Endothelial cell of umbilical vein (primary cell): ENCODE measurements around the gene OCRL.

Source experiments
- CTCF ChIP-seq, 2 donors: IDR thresholded peaks; 1 replicate in 1 of 2; 2 replicates in 1 of 2; pipeline ENCODE4 v1.5.1; 2011; ENCODE audit warnings: low read length in 2 of 2, mild to moderate bottlenecking in 2 of 2, moderate library complexity in 2 of 2, control low read depth in 1 of 2, inconsistent platforms in 1 of 2, low read depth in 1 of 2; ENCODE audit not compliant: insufficient read depth in 1 of 2; ENCODE audit errors: extremely low read depth in 1 of 2
- EZH2 ChIP-seq: IDR thresholded peaks from 2 replicates; pipeline ENCODE4 v1.6.1; 2012; ENCODE audit warnings: borderline replicate concordance, low read depth, mild to moderate bottlenecking, moderate library complexity, low read length, inconsistent platforms; ENCODE audit not compliant: severe bottlenecking
- FOS ChIP-seq: IDR thresholded peaks from 2 replicates; pipeline ENCODE4 v1.6.1; 2011; ENCODE audit warnings: mild to moderate bottlenecking, low read length, moderate library complexity, borderline replicate concordance; ENCODE audit not compliant: insufficient read depth
- GATA2 ChIP-seq: IDR thresholded peaks from 2 replicates; pipeline ENCODE4 v1.7.0; 2011; ENCODE audit warnings: low read depth, mild to moderate bottlenecking, moderate library complexity, mixed read lengths, low read length; ENCODE audit not compliant: insufficient read length, insufficient read depth
- JUN ChIP-seq: IDR thresholded peaks from 2 replicates; pipeline ENCODE4 v1.6.1; 2011; ENCODE audit warnings: borderline replicate concordance, low read depth; ENCODE audit not compliant: insufficient read length, insufficient read depth
- MAX ChIP-seq: IDR thresholded peaks from 2 replicates; pipeline ENCODE4 v1.6.1; 2011; ENCODE audit not compliant: insufficient read depth, insufficient read length
- MYC ChIP-seq: IDR thresholded peaks from one replicate; pipeline ENCODE4 v1.6.1; 2011; ENCODE audit warnings: mild to moderate bottlenecking, low read depth, low read length
- POLR2A ChIP-seq: IDR thresholded peaks from 2 replicates; pipeline ENCODE4 v1.6.1; 2012; ENCODE audit warnings: low read depth, mild to moderate bottlenecking, control low read depth, low read length
- POLR2AphosphoS5 ChIP-seq: IDR thresholded peaks from 2 replicates; pipeline ENCODE4 v1.6.1; 2012; ENCODE audit warnings: low read depth, mild to moderate bottlenecking, control low read depth, low read length, moderate library complexity; ENCODE audit not compliant: insufficient read depth

GRCh38 chrX:129596077-129596476 lies 56.0 kb downstream of the OCRL start:
- no peak for TF ChIP-seq CTCF (IDR thresholded peaks at IDR 0.05; ENCODE audit: extremely low read depth in 1 of 2, insufficient read depth in 1 of 2, low read depth in 1 of 2, low read length in 2 of 2)
- TF ChIP-seq MAX = no peak
- no peak for TF ChIP-seq EZH2
- TF ChIP-seq POLR2A = no peak
- no peak for TF ChIP-seq POLR2AphosphoS5
- no peak for TF ChIP-seq GATA2
- TF ChIP-seq MYC = no peak
- no peak for TF ChIP-seq JUN
- no peak for TF ChIP-seq FOS
